Muscle layer of colon (tissue), 2 donors: ENCODE data around the gene ZNF341.
"Not testable (repeated sequence)": the region's sequence is repeated elsewhere in the genome, so short reads cannot be mapped to it uniquely, and the experiment has no call there.

Experiments used
- H3K27ac ChIP-seq: one replicate; pipeline ENCODE4 v1.7.0; 2013; ENCODE audit warnings: low read depth, mild to moderate bottlenecking, low read length, moderate library complexity
- H3K27me3 ChIP-seq, 2 donors: one replicate each; pipeline ENCODE4 v1.7.0; 2013; ENCODE audit warnings: low read length in 2 of 2, mild to moderate bottlenecking in 2 of 2; ENCODE audit not compliant: insufficient read depth in 2 of 2, control insufficient read depth in 1 of 2
- H3K36me3 ChIP-seq: one replicate; pipeline ENCODE4 v1.7.0; 2013; ENCODE audit warnings: mild to moderate bottlenecking, low read length; ENCODE audit not compliant: insufficient read depth
- H3K4me1 ChIP-seq: one replicate; pipeline ENCODE4 v1.7.0; 2013; ENCODE audit warnings: mild to moderate bottlenecking, low read length; ENCODE audit not compliant: insufficient read depth
- H3K4me3 ChIP-seq, 2 donors: one replicate each; pipeline ENCODE4 v1.7.0; 2013; ENCODE audit warnings: low read length in 2 of 2, low read depth in 1 of 2, mild to moderate bottlenecking in 1 of 2, moderate library complexity in 1 of 2
- H3K9ac ChIP-seq: one replicate; pipeline ENCODE4 v1.7.0; 2013; ENCODE audit warnings: low read length
- H3K9me3 ChIP-seq: one replicate; pipeline ENCODE4 v1.7.0; 2013; ENCODE audit warnings: mild to moderate bottlenecking, low read length
- donor health status: abdominal sarcoma.
- donor health status: Adenocarcinoma of cecum.

Gene ZNF341

DNA sequence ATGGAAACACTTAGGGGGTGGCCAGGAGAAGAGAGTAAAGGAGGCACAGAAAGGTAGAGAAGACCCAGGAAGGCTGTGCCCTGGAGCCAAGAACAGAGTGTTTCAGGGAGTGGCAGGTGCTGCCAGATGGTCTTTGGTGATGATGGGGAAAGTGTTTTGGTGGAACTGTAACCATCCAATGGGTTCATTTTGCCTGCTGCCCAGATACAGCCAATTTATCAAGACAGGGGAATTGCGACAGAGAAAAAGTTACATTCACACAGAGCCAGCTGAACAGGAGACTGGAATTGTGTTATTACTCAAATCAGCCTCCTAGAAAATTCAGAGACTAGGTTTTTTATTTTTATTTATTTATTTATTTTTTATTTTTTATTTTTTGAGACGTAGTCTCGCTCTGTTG is 5.2 kb downstream of the ZNF341 start:
- H3K4me3 ChIP-seq, result no peak overlapping the region
- peaks cover 15% of the 10 kb centered on the region for H3K9me3 ChIP-seq
- no peak overlapping the region for H3K9ac ChIP-seq
- H3K27ac ChIP-seq, result no peak overlapping the region
- no peaks in the 10 kb centered on the region for H3K36me3 ChIP-seq
- H3K4me1 ChIP-seq, result peaks cover 17% of the 10 kb centered on the region
- no peaks in the 10 kb centered on the region for H3K27me3 ChIP-seq

- Histone ChIP-seq H3K27me3 (no peaks in the 10 kb centered on the region), H3K4me3 (no peak overlapping the region), H3K9ac (no peak overlapping the region), H3K27ac (no peak overlapping the region), H3K36me3 (no peaks in the 10 kb centered on the region), H3K4me1 (peaks cover under 1% of the 10 kb centered on the region), H3K9me3 (peaks cover 15% of the 10 kb centered on the region)
Measured at GRCh38 chr20:33739493-33739892, 7.7 kb downstream of the ZNF341 start.

- no peaks in the 10 kb centered on the region for H3K4me1 ChIP-seq
- H3K9me3 ChIP-seq, result peaks cover 13% of the 10 kb centered on the region
- H3K36me3 ChIP-seq, result no peaks in the 10 kb centered on the region
- H3K27me3 ChIP-seq, result no peaks in the 10 kb centered on the region
- H3K9ac ChIP-seq, result no peak overlapping the region
- H3K27ac ChIP-seq, result no peak overlapping the region
- H3K4me3 ChIP-seq, result no peak overlapping the region
Measured at GRCh38 chr20:33740189-33740588, 8.4 kb downstream of the ZNF341 start.

- no peaks in the 10 kb centered on the region for H3K4me1 ChIP-seq
- H3K36me3 ChIP-seq, result peaks cover 5% of the 10 kb centered on the region
- H3K9me3 ChIP-seq, result no peaks in the 10 kb centered on the region
- no peak overlapping the region for H3K27ac ChIP-seq
- no peak overlapping the region for H3K4me3 ChIP-seq
- H3K9ac ChIP-seq, result no peak overlapping the region
- H3K27me3 ChIP-seq, result no peaks in the 10 kb centered on the region
Measured at GRCh38 chr20:33744181-33744580, 12.4 kb downstream of the ZNF341 start.

DNA sequence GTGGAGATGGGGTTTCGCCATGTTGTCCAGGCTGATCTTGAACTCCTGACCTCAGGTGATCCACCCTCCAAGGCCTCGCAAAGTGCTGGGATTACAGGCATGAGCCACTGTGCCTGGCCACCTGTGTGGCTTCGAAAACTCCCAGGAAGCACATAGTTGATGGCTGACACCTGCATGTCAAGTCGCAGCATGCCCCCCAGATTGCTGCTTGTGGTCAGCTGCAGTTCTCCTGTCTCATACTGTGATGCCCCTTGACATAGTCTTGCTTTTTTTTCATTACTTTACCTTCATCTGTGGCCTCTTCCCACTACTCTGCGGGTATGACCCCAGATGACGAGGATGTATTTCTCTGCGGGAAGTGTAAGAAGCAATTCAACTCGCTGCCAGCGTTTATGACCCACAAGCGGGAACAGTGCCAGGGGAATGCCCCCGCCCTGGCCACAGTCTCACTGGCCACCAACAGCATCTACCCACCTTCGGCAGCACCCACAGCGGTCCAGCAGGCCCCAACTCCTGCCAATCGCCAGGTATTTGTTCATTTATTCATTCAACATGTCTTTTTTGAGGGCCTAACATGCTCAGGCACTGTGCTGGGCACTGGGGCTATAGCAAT is 13.1 kb downstream of the ZNF341 start:
- Histone ChIP-seq H3K27ac (no peak overlapping the region), H3K27me3 (no peaks in the 10 kb centered on the region), H3K4me1 (no peaks in the 10 kb centered on the region), H3K9ac (no peak overlapping the region), H3K36me3 (peaks cover 5% of the 10 kb centered on the region), H3K9me3 (no peaks in the 10 kb centered on the region), H3K4me3 (no peak overlapping the region)

GRCh38 chr20:33746325-33746998 is 14.7 kb downstream of the ZNF341 start:
- Histone ChIP-seq H3K36me3 (peaks cover 14% of the 10 kb centered on the region), H3K27ac (no peak overlapping the region)

GRCh38 chr20:33751775-33752174 is 20.0 kb downstream of the ZNF341 start:
- no peak overlapping the region for H3K4me3 ChIP-seq
- H3K9ac ChIP-seq, result no peak overlapping the region

More at GRCh38 chr20:33746325-33746998, 14.7 kb downstream of the ZNF341 start:
- Histone ChIP-seq H3K4me1 (no peaks in the 10 kb centered on the region), H3K4me3 (no peak overlapping the region), H3K27me3 (no peaks in the 10 kb centered on the region), H3K9me3 (no peaks in the 10 kb centered on the region), H3K9ac (no peak overlapping the region)

DNA sequence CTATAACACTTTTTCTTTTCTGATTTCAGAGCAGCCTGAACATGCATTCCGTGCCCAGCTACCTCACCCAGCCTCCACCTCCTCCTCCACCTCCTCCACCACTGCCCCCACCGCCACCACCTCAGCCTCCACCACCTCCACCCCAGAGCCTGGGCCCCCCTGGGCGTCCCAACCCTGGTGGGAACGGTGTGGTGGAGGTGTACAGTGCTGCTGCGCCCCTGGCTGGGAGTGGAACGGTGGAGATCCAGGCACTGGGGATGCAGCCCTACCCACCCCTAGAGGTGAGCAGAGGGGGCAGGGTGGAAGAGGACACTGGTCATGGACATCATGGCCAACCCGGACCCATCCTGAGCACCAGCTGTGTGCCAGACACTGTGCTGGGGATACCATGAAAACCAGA is 21.3 kb downstream of the ZNF341 start:
- no peaks in the 10 kb centered on the region for H3K4me1 ChIP-seq
- H3K4me3 ChIP-seq, result no peak overlapping the region
- no peak overlapping the region for H3K27ac ChIP-seq
- peaks cover 4% of the 10 kb centered on the region for H3K9me3 ChIP-seq
- no peak overlapping the region for H3K9ac ChIP-seq
- H3K36me3 ChIP-seq, result peaks cover 29% of the 10 kb centered on the region
- H3K27me3 ChIP-seq, result no peaks in the 10 kb centered on the region

More at GRCh38 chr20:33751775-33752174, 20.0 kb downstream of the ZNF341 start:
- Histone ChIP-seq H3K9me3 (no peaks in the 10 kb centered on the region), H3K27ac (no peak overlapping the region), H3K27me3 (no peaks in the 10 kb centered on the region), H3K36me3 (peaks cover 24% of the 10 kb centered on the region), H3K4me1 (no peaks in the 10 kb centered on the region)

DNA sequence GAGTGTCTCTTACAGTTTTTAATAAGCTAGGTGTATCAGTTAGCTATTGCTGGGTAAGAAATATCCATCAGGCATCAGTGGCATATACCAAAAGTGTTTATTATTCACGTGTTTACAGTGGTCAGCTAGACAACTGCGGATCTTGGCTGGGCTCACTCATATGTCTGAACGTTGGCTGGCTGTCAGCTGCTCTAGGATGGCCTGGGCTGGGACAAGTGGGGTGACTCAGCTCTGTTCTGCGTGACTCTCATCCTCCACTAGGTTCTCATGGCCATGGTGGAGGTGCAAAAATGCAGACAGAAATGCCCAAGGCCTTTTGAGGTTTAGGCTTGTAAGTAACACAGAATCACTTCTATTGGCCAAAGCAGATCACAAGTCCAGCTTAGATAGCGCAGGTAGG is 22.0 kb downstream of the ZNF341 start:
- H3K27ac ChIP-seq, result no peak overlapping the region
- no peaks in the 10 kb centered on the region for H3K4me1 ChIP-seq
- H3K27me3 ChIP-seq, result no peaks in the 10 kb centered on the region
- H3K36me3 ChIP-seq, result peaks cover 29% of the 10 kb centered on the region
- no peak overlapping the region for H3K4me3 ChIP-seq
- H3K9ac ChIP-seq, result no peak overlapping the region
- H3K9me3 ChIP-seq, result peaks cover 4% of the 10 kb centered on the region

- not testable (repeated sequence) for H3K27ac ChIP-seq, H3K9me3 ChIP-seq, H3K4me1 ChIP-seq, H3K27me3 ChIP-seq, H3K9ac ChIP-seq, H3K4me3 ChIP-seq
- peaks cover 25% of the 10 kb centered on the region for H3K36me3 ChIP-seq
Measured at GRCh38 chr20:33755936-33756490, 24.2 kb downstream of the ZNF341 start.

GRCh38 chr20:33757046-33757445 is 25.2 kb downstream of the ZNF341 start:
- no peak overlapping the region for H3K9ac ChIP-seq
- H3K36me3 ChIP-seq, result peaks cover 21% of the 10 kb centered on the region
- H3K27me3 ChIP-seq, result no peaks in the 10 kb centered on the region
- H3K9me3 ChIP-seq, result peaks cover 4% of the 10 kb centered on the region
- H3K4me1 ChIP-seq, result no peaks in the 10 kb centered on the region
- H3K27ac ChIP-seq, result no peak overlapping the region
- H3K4me3 ChIP-seq, result no peak overlapping the region

GRCh38 chr20:33757458-33757857 is 25.7 kb downstream of the ZNF341 start:
- H3K36me3 ChIP-seq, result peaks cover 21% of the 10 kb centered on the region
- no peak overlapping the region for H3K9ac ChIP-seq
- H3K4me3 ChIP-seq, result no peak overlapping the region
- peaks cover 4% of the 10 kb centered on the region for H3K9me3 ChIP-seq
- H3K27me3 ChIP-seq, result no peaks in the 10 kb centered on the region
- H3K27ac ChIP-seq, result no peak overlapping the region
- no peaks in the 10 kb centered on the region for H3K4me1 ChIP-seq
